Esophagus muscularis mucosa (tissue), 4 donors: ENCODE data around the gene TMX3. TPM values are rescaled to one million over a fixed set of nuclear protein-coding genes. Genes with fewer than 3 reads are reported as not detected.

Experiments
- DNase-seq: peaks from one replicate; pipeline ENCODE4 v3.0.0-alpha.2; 2017; ENCODE audit errors: extremely low spot score
- H3K27ac ChIP-seq, 4 donors: fragments of 200-600 bp; sonication (generic); replicated peaks in 1 of 4; 1 replicate in 3 of 4; 2 replicates in 1 of 4; pipeline ENCODE4 v1.5.1; 2016 to 2019; ENCODE audit warnings: mild to moderate bottlenecking in 1 of 4
- H3K27me3 ChIP-seq, 4 donors: fragments of 200-600 bp; sonication (generic); one replicate each; pipeline versions ENCODE4 v1.5.1 to v1.6.0; 2016 to 2019
- H3K36me3 ChIP-seq, 4 donors: fragments of 200-600 bp; sonication (generic); one replicate each; pipeline ENCODE4 v1.5.1; 2016 to 2019
- H3K4me1 ChIP-seq, 4 donors: fragments of 200-600 bp; sonication (generic); one replicate each; pipeline ENCODE4 v1.5.1; 2016 to 2019
- H3K4me3 ChIP-seq, 4 donors: fragments of 200-600 bp; sonication (generic); 1 replicate in 2 of 4; 2 replicates in 2 of 4; pipeline ENCODE4 v1.5.1; 2016 to 2019; ENCODE audit warnings: mild to moderate bottlenecking in 4 of 4, moderate library complexity in 1 of 4
- H3K9me3 ChIP-seq, 4 donors: fragments of 200-600 bp; sonication (generic); 1 replicate in 3 of 4; 2 replicates in 1 of 4; pipeline ENCODE4 v1.5.1; 2016 to 2019
- CTCF ChIP-seq, 3 experiments: fragments of 200-600 bp in 2 of 3; fragments of 450-650 bp in 1 of 3; sonication (generic) in 2 of 3; IDR thresholded peaks; one replicate each; pipeline ENCODE4 v1.5.1; 2017 to 2019; ENCODE audit warnings: antibody characterized with exemption in 3 of 3, mild to moderate bottlenecking in 2 of 3, moderate library complexity in 1 of 3
- EP300 ChIP-seq: sonication (generic); formaldehyde crosslinking; IDR thresholded peaks from one replicate; pipeline ENCODE4 v1.6.1; 2017; ENCODE audit warnings: antibody characterized with exemption
- POLR2A ChIP-seq: fragments of 450-650 bp; IDR thresholded peaks from one replicate; pipeline ENCODE4 v1.6.1; 2017; ENCODE audit warnings: antibody characterized with exemption, moderate library complexity, mild to moderate bottlenecking, low read depth
- POLR2AphosphoS5 ChIP-seq, 2 donors: sonication (generic); formaldehyde crosslinking; IDR thresholded peaks; one replicate each; pipeline ENCODE4 v1.6.1; 2017; ENCODE audit warnings: antibody characterized with exemption in 2 of 2
- WGBS: methylation state at CpG from one replicate; pipeline ENCODE4 v1.1.5; 2018; 5-methylcytosine and 5-hydroxymethylcytosine counted together
- intact Hi-C: fragments of 100-400 bp; cut with DNase I; formaldehyde crosslinking; loops from one replicate; pipeline ENCODE4 v1.15.1; 2023
- total RNA-seq, 4 donors: library from RNA; depleted of rRNA; stranded (reverse); fragments of >200 nt; gene quantifications; one replicate each; pipeline versions ENCODE4 v1.1.0 to v1.2.1, GENCODE V29; 2016

Gene TMX3
- total RNA-seq, 4 donors from 2014 or later = 29.0 to 39.5 (median 31.3) TPM

- Histone ChIP-seq H3K4me1 (no peaks in the 10 kb centered on the region), H3K4me3 (no peak overlapping the region), H3K36me3 (no peaks in the 10 kb centered on the region), H3K27me3 (no peaks in the 10 kb centered on the region), H3K27ac (no peak overlapping the region), H3K9me3 (no peaks in the 10 kb centered on the region)
- intact Hi-C loops = no loop called here
- DNase-seq = no peak
- TF ChIP-seq POLR2AphosphoS5 (IDR thresholded peaks at IDR 0.05) (no peak), EP300 (no peak), POLR2A (no peak), CTCF (IDR thresholded peaks at IDR 0.05) (no peak)
Observed at GRCh38 chr18:68727506-68727905, 12.6 kb upstream of the TMX3 start.

- H3K9me3 ChIP-seq = no peaks in the 10 kb centered on the region
- WGBS = 79% methylated on average over 2 of the region's 2 CpGs
- intact Hi-C loops = no loop called here
- DNase-seq = no peak
- no peaks in the 10 kb centered on the region for H3K27me3 ChIP-seq
- no peak overlapping the region for H3K27ac ChIP-seq
- no peak overlapping the region for H3K4me3 ChIP-seq
- no peaks in the 10 kb centered on the region for H3K4me1 ChIP-seq
- TF ChIP-seq EP300 (no peak), POLR2AphosphoS5 (IDR thresholded peaks at IDR 0.05) (no peak)
- H3K36me3 ChIP-seq = no peaks in the 10 kb centered on the region
Observed at GRCh38 chr18:68725346-68725745, 10.4 kb upstream of the TMX3 start.

GRCh38 chr18:68724021-68724420 lies 9.1 kb upstream of the TMX3 start:
- H3K4me1 ChIP-seq = no peaks in the 10 kb centered on the region
- 85% methylated on average over 4 of the region's 4 CpGs for WGBS
- H3K36me3 ChIP-seq = peaks cover 0 to 4% (median 0%) of the 10 kb centered on the region in 4 donors
- no peak for DNase-seq
- H3K27ac ChIP-seq = no peak overlapping the region
- no peak overlapping the region for H3K4me3 ChIP-seq
- H3K9me3 ChIP-seq = no peaks in the 10 kb centered on the region
- no peaks in the 10 kb centered on the region for H3K27me3 ChIP-seq
- intact Hi-C loops = no loop called here
- TF ChIP-seq EP300 (no peak), POLR2AphosphoS5 (IDR thresholded peaks at IDR 0.05) (no peak), CTCF (IDR thresholded peaks at IDR 0.05) (no peak), POLR2A (no peak)

GRCh38 chr18:68723539-68723938 lies 8.6 kb upstream of the TMX3 start:
- H3K27me3 ChIP-seq = no peaks in the 10 kb centered on the region
- no peak for DNase-seq
- H3K27ac ChIP-seq = no peak overlapping the region
- 96% methylated on average over 3 of the region's 3 CpGs for WGBS
- intact Hi-C loops = no loop called here
- H3K4me1 ChIP-seq = no peaks in the 10 kb centered on the region
- H3K4me3 ChIP-seq = no peak overlapping the region
- peaks cover 0 to 4% (median 0%) of the 10 kb centered on the region in 4 donors for H3K36me3 ChIP-seq
- H3K9me3 ChIP-seq = no peaks in the 10 kb centered on the region
- no peak for TF ChIP-seq EP300
- no peak for TF ChIP-seq POLR2AphosphoS5 (IDR thresholded peaks at IDR 0.05)
- TF ChIP-seq CTCF (IDR thresholded peaks at IDR 0.05) = no peak
- TF ChIP-seq POLR2A = no peak

GRCh38 chr18:68722821-68723220 lies 7.9 kb upstream of the TMX3 start:
- 89% methylated on average over 1 of the region's 1 CpG for WGBS
- Histone ChIP-seq H3K27ac (peak overlapping the region in 1 of 4 donors; percentile 11), H3K4me1 (no peaks in the 10 kb centered on the region), H3K36me3 (peaks cover 0 to 4% (median 0%) of the 10 kb centered on the region in 4 donors), H3K4me3 (no peak overlapping the region), H3K9me3 (no peaks in the 10 kb centered on the region), H3K27me3 (no peaks in the 10 kb centered on the region)
- no peak for TF ChIP-seq EP300
- intact Hi-C loops = no loop called here
- no peak for DNase-seq
